Brain microvascular endothelial cell (primary cell): ENCODE data around the gene NEAT1.

ENCODE experiments used
- DNase-seq: peaks from one replicate; pipeline ENCODE4 v3.0.0-alpha.2; 2020
- H3K27ac ChIP-seq: fragments of 250-450 bp; sonication (Bioruptor Pico); 2 replicates; pipeline ENCODE4 v1.5.1; 2020; ENCODE audit warnings: mild to moderate bottlenecking, moderate library complexity
- H3K27me3 ChIP-seq: fragments of 250-450 bp; sonication (Bioruptor Pico); replicated peaks from 2 replicates; pipeline ENCODE4 v1.5.1; 2020; ENCODE audit warnings: mild to moderate bottlenecking
- H3K36me3 ChIP-seq: fragments of 250-450 bp; sonication (Bioruptor Pico); replicated peaks from 2 replicates; pipeline ENCODE4 v1.5.1; 2020; ENCODE audit warnings: mild to moderate bottlenecking
- H3K4me3 ChIP-seq: 2 replicates; pipeline ENCODE4 v1.5.1; 2011; ENCODE audit warnings: low read depth, mild to moderate bottlenecking, control low read depth, low read length, moderate library complexity
- CTCF ChIP-seq: IDR thresholded peaks from 2 replicates; pipeline ENCODE4 v1.5.1; 2011; ENCODE audit warnings: low read depth, mild to moderate bottlenecking, moderate library complexity, low read length, control low read depth, inconsistent platforms; ENCODE audit errors: missing control alignments
- in situ Hi-C: cut with HindIII; loops from 2 replicates; pipeline ENCODE4 v1.10.0; 2017; ENCODE audit warnings: low sequenced_read_pairs, low pct_ligation_motif_present

Gene NEAT1

GRCh38 chr11:65431451-65432099, 9.0 kb downstream of the NEAT1 start:
- no peaks in the 10 kb centered on the region for H3K27me3 ChIP-seq
- no peak for DNase-seq
- H3K27ac ChIP-seq, result peak overlapping the region; percentile 3
- no peak for TF ChIP-seq CTCF
- in situ Hi-C loops, result no loop called here
- peaks cover 52% of the 10 kb centered on the region for H3K36me3 ChIP-seq
- H3K4me3 ChIP-seq, result peak overlapping the region; percentile 33

- in situ Hi-C loops, result no loop called here
- H3K27ac ChIP-seq, result peak overlapping the region; percentile 3
These were observed 9.6 kb downstream of the NEAT1 start for GRCh38 chr11:65432100-65432650.

GRCh38 chr11:65432686-65433582, 10.3 kb downstream of the NEAT1 start:
- TF ChIP-seq CTCF, result no peak
- Histone ChIP-seq H3K27ac (peak overlapping the region; percentile 17), H3K36me3 (peaks cover 49% of the 10 kb centered on the region), H3K4me3 (peak overlapping the region; percentile 15), H3K27me3 (no peaks in the 10 kb centered on the region)
- in situ Hi-C loops, result no loop called here
- DNase-seq, result no peak

More at GRCh38 chr11:65432100-65432650, 9.6 kb downstream of the NEAT1 start:
- H3K27me3 ChIP-seq, result no peaks in the 10 kb centered on the region
- TF ChIP-seq CTCF, result no peak
- H3K36me3 ChIP-seq, result peaks cover 49% of the 10 kb centered on the region
- peak overlapping the region; percentile 24 for H3K4me3 ChIP-seq
- DNase-seq, result no peak

- DNase-seq, result no peak
- no peak for TF ChIP-seq CTCF
- H3K27ac ChIP-seq, result peak overlapping the region; percentile 38
- H3K4me3 ChIP-seq, result peak overlapping the region; percentile 16
- peaks cover 55% of the 10 kb centered on the region for H3K36me3 ChIP-seq
- in situ Hi-C loops, result no loop called here
- no peaks in the 10 kb centered on the region for H3K27me3 ChIP-seq
These were observed 11.1 kb downstream of the NEAT1 start for GRCh38 chr11:65433657-65434056.

- Histone ChIP-seq H3K27me3 (no peaks in the 10 kb centered on the region), H3K36me3 (peaks cover 60% of the 10 kb centered on the region), H3K4me3 (peak overlapping the region; percentile 26), H3K27ac (peak overlapping the region; percentile 38)
- no peak for DNase-seq
- in situ Hi-C loops, result no loop called here
- no peak for TF ChIP-seq CTCF
These were observed 11.6 kb downstream of the NEAT1 start for GRCh38 chr11:65434057-65434666.
